ENCODE measurements around the gene HS6ST2. TPM values are rescaled to one million over a fixed set of nuclear protein-coding genes. Genes with fewer than 3 reads are reported as not detected.

Gene HS6ST2
- total RNA-seq, 1 experiment from 2014 or later, result 24.6 TPM

GRCh38 chrX:132737743-132738142 lies 220.7 kb downstream of the HS6ST2 start:
- RAD21 ChIA-PET (ENCODE audit: low non-redundant PET in 1 of 2, low total read pairs in 2 of 2, uncharacterized antibody in 2 of 2, unreplicated experiment in 2 of 2), result no interaction called here
- peak; percentile 13 for DNase-seq (ENCODE audit: low read depth, low spot score)
- Histone ChIP-seq H3K27ac (ENCODE audit: low read depth, low read length) (peak overlapping the region; percentile 19; the same call in 1 of the 2 replicates), H3K27me3 (ENCODE audit: insufficient read depth, low read length) (no peaks in the 10 kb centered on the region), H3K9me2 (ENCODE audit: insufficient read depth) (no peaks in the 10 kb centered on the region), H3K4me1 (ENCODE audit: control insufficient read depth in 1 of 2, insufficient read depth in 2 of 2, low read length in 2 of 2) (peaks cover 19 to 36% of the 10 kb centered on the region in 2 experiments), H3K4me2 (ENCODE audit: low read length) (peak overlapping the region; percentile 71), H3K36me3 (ENCODE audit: control insufficient read depth in 1 of 2, insufficient read depth in 2 of 2, low read length in 2 of 2) (no peaks in the 10 kb centered on the region), H4K20me1 (ENCODE audit: insufficient read depth) (peaks cover 3% of the 10 kb centered on the region; the same call in 1 of the 2 replicates), H3K4me3 (replicated peaks in 1 of 2; ENCODE audit: low read depth in 1 of 2, low read length in 2 of 2) (peak overlapping the region in 1 of 2 experiments; percentile 20; a peak in 1 of 4 replicates), H3K9me3 (ENCODE audit: control insufficient read depth in 1 of 2, insufficient read depth in 1 of 2, low read depth in 1 of 2, low read length in 2 of 2) (no peaks in the 10 kb centered on the region), H2AFZ (ENCODE audit: low read depth, low read length, poor library complexity, severe bottlenecking) (no peak overlapping the region), H3K79me2 (ENCODE audit: insufficient read depth, low read length) (no peaks in the 10 kb centered on the region), H3K9ac (ENCODE audit: low read length) (0 out of 2 replicates have a peak overlapping the region, but pooled peaks have one; percentile 16)
- POLR2A ChIA-PET, result no interaction called here
- intact Hi-C loops (cut with micrococcal nuclease), result no loop called here
- peak; percentile 86 for ATAC-seq
- no TSS peak for BruUV-seq (replicated peaks)
- TF ChIP-seq ATF3 (IDR thresholded peaks at IDR 0.05), result no peak
- peak; percentile 37; the same call in 1 of the 2 replicates for TF ChIP-seq FOSL1 (IDR thresholded peaks at IDR 0.05; ENCODE audit: low read depth)
- no peak for TF ChIP-seq ZFX (IDR thresholded peaks at IDR 0.05)
- TF ChIP-seq CEBPB (IDR thresholded peaks at IDR 0.05; ENCODE audit: low read depth), result no peak
- no peak for TF ChIP-seq ZBTB33 (IDR thresholded peaks at IDR 0.05; ENCODE audit: extremely low read depth, insufficient replicate concordance, low read length)
- no peak for TF ChIP-seq YY1 (IDR thresholded peaks at IDR 0.05; ENCODE audit: extremely low read depth, insufficient replicate concordance, low read depth, low read length)
- no peak for TF ChIP-seq JUND (IDR thresholded peaks at IDR 0.05)
- TF ChIP-seq TCF7L2 (IDR thresholded peaks at IDR 0.05; ENCODE audit: borderline replicate concordance, extremely low read depth, insufficient read depth, insufficient read length), result no peak
- 0 out of 2 replicates have a peak, but pooled peaks have one; percentile 11 for TF ChIP-seq SP1 (IDR thresholded peaks at IDR 0.05; ENCODE audit: low read depth)
- no peak for TF ChIP-seq EZH2phosphoT487 (IDR thresholded peaks at IDR 0.05; ENCODE audit: borderline replicate concordance)
- no peak for TF ChIP-seq CBX3 (IDR thresholded peaks at IDR 0.05; ENCODE audit: low read depth)
- no peak for TF ChIP-seq POLR2A (IDR thresholded peaks at IDR 0.05; ENCODE audit: borderline replicate concordance, extremely low read depth, insufficient read depth, insufficient read length)
- no peak for TF ChIP-seq RAD21 (IDR thresholded peaks at IDR 0.05; ENCODE audit: low read depth)
- no peak for TF ChIP-seq EZH2 (IDR thresholded peaks at IDR 0.05)
- TF ChIP-seq SRF (IDR thresholded peaks at IDR 0.05; ENCODE audit: low read depth), result no peak
- TF ChIP-seq SIN3A (IDR thresholded peaks at IDR 0.05; ENCODE audit: low read depth), result no peak
- peak; percentile 77 for TF ChIP-seq EGR1 (IDR thresholded peaks at IDR 0.05; ENCODE audit: low read depth)
- no peak for TF ChIP-seq CTCF (IDR thresholded peaks at IDR 0.05 in 2 of 3, conservative IDR thresholded peaks at IDR 0.05 in 1 of 3; ENCODE audit: borderline replicate concordance in 1 of 3, insufficient read depth in 1 of 3, low read depth in 2 of 3, low read length in 2 of 3)
- no peak for TF ChIP-seq REST (IDR thresholded peaks at IDR 0.05; ENCODE audit: low read depth)
- no peak for TF ChIP-seq ZNF274 (IDR thresholded peaks at IDR 0.05; ENCODE audit: low read depth, low read length)
- no peak for TF ChIP-seq ELF1 (IDR thresholded peaks at IDR 0.05; ENCODE audit: borderline replicate concordance, low read depth)
- CTCF ChIA-PET, result interaction anchor here (1.0 to 1.5 kb wide), 2 partner anchors 102 to 203 kb away, joined by 3 to 4 read pairs; no protein-coding TSS in a partner anchor

All from HCT116 (cell line).